Right atrium auricular region (tissue), 2 donors: ENCODE results near the gene TRMU. TPM values are rescaled to one million over a fixed set of nuclear protein-coding genes. Genes with fewer than 3 reads are reported as not detected.
A peak's percentile ranks its signal among the peaks of the same experiment; 100 is the strongest.

Experiments used
- DNase-seq: peaks from one replicate; pipeline ENCODE4 v3.0.0-alpha.2; 2019; ENCODE audit warnings: low spot score
- H3K27ac ChIP-seq, 2 donors: fragments of 200-600 bp; sonication (generic); 1 replicate in 1 of 2; 2 replicates in 1 of 2; pipeline ENCODE4 v1.5.1; 2016 to 2019
- H3K27me3 ChIP-seq, 2 donors: fragments of 200-600 bp; sonication (generic); one replicate each; pipeline versions ENCODE4 v1.5.1 to v1.6.0; 2017 to 2019
- H3K36me3 ChIP-seq: fragments of 200-600 bp; sonication (generic); one replicate; pipeline ENCODE4 v1.5.1; 2016
- H3K4me1 ChIP-seq, 2 donors: fragments of 200-600 bp; sonication (generic); one replicate each; pipeline versions ENCODE4 v1.5.1 to v1.6.0; 2017 to 2019
- H3K4me3 ChIP-seq, 2 donors: fragments of 200-600 bp; sonication (generic); 1 replicate in 1 of 2; 2 replicates in 1 of 2; pipeline ENCODE4 v1.5.1; 2017 to 2019; ENCODE audit warnings: mild to moderate bottlenecking in 1 of 2, moderate library complexity in 1 of 2
- H3K9me3 ChIP-seq, 2 donors: fragments of 200-600 bp; sonication (generic); one replicate each; pipeline ENCODE4 v1.5.1; 2019
- CTCF ChIP-seq, 2 donors: fragments of 200-600 bp; sonication (generic); IDR thresholded peaks; one replicate each; pipeline ENCODE4 v1.5.1; 2019; ENCODE audit warnings: antibody characterized with exemption in 2 of 2
- total RNA-seq, 2 donors: library from RNA; depleted of rRNA; stranded (reverse); fragments of >200 nt; gene quantifications; one replicate each; pipeline ENCODE4 v1.1.0, GENCODE V29; 2016

Gene TRMU
- total RNA-seq, 2 donors from 2014 or later = 22.2 to 22.4 TPM

- peaks cover 0 to 18% of the 10 kb centered on the region in 2 donors for H3K4me1 ChIP-seq
- peak overlapping the region; percentile 37 to 69 for H3K4me3 ChIP-seq
- DNase-seq = no peak
- H3K27ac ChIP-seq = peak overlapping the region in 1 of 2 donors; percentile 93
- H3K36me3 ChIP-seq = peaks cover 15% of the 10 kb centered on the region
- TF ChIP-seq CTCF (IDR thresholded peaks at IDR 0.05) = no peak
- H3K27me3 ChIP-seq = no peaks in the 10 kb centered on the region
- no peaks in the 10 kb centered on the region for H3K9me3 ChIP-seq
These were observed 38.2 kb upstream of the TRMU start for GRCh38 chr22:46297151-46297812.

DNA sequence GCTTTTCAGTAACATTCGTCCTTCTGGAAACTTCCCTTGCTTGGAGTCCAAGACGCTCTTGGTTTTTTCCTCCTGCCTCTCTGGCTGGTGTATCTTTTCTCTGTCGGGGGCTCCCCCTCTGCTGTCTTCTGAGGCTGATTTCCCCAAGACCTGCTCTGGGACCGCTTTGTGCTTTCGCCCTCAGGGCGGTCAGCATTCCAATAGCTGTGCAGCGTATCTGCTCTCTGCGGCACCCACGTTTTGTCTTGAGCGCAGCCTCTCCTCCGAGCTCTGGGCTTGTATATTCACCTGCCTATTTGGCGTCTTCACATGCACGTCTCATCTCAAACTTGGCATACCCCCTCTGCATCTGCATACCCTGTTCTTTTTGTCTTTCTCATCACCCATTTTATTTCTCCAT lies 36.4 kb upstream of the TRMU start:
- no peaks in the 10 kb centered on the region for H3K9me3 ChIP-seq
- no peak for TF ChIP-seq CTCF (IDR thresholded peaks at IDR 0.05)
- peak overlapping the region in 1 of 2 donors; percentile 3 for H3K4me3 ChIP-seq
- no peaks in the 10 kb centered on the region for H3K36me3 ChIP-seq
- H3K27ac ChIP-seq = no peak overlapping the region
- H3K4me1 ChIP-seq = peaks cover 0 to 18% of the 10 kb centered on the region in 2 donors
- no peaks in the 10 kb centered on the region for H3K27me3 ChIP-seq
- DNase-seq = no peak

DNA sequence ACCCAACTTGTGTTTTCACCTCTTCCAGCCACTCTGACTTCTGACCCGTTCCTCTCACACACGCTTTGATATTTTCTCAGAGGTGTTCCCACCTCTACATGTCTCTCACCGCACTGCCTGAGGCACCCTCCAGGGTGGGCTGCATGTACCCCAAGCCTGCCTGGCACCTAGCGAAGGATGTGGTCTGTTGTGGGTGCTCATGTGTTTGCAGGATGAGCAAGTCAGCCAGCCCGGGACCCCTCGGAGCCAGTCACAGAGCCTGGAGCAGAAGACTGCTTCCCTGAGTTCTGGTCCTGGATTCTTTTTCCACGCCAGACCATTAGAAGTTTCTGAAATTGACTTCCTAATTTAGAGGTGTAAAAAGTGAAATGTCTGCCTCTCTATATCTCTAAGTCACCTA lies 35.0 kb upstream of the TRMU start:
- DNase-seq = no peak
- H3K9me3 ChIP-seq = no peaks in the 10 kb centered on the region
- H3K27me3 ChIP-seq = no peaks in the 10 kb centered on the region
- no peak for TF ChIP-seq CTCF (IDR thresholded peaks at IDR 0.05)
- H3K4me1 ChIP-seq = peaks cover 0 to 17% of the 10 kb centered on the region in 2 donors
- H3K36me3 ChIP-seq = no peaks in the 10 kb centered on the region
- no peak overlapping the region for H3K4me3 ChIP-seq
- no peak overlapping the region for H3K27ac ChIP-seq

- Histone ChIP-seq H3K27ac (no peak overlapping the region), H3K27me3 (no peaks in the 10 kb centered on the region), H3K36me3 (no peaks in the 10 kb centered on the region), H3K4me3 (no peak overlapping the region), H3K4me1 (no peaks in the 10 kb centered on the region), H3K9me3 (no peaks in the 10 kb centered on the region)
- TF ChIP-seq CTCF (IDR thresholded peaks at IDR 0.05) = no peak
- no peak for DNase-seq
These were observed 32.1 kb upstream of the TRMU start for GRCh38 chr22:46303347-46303965.

DNA sequence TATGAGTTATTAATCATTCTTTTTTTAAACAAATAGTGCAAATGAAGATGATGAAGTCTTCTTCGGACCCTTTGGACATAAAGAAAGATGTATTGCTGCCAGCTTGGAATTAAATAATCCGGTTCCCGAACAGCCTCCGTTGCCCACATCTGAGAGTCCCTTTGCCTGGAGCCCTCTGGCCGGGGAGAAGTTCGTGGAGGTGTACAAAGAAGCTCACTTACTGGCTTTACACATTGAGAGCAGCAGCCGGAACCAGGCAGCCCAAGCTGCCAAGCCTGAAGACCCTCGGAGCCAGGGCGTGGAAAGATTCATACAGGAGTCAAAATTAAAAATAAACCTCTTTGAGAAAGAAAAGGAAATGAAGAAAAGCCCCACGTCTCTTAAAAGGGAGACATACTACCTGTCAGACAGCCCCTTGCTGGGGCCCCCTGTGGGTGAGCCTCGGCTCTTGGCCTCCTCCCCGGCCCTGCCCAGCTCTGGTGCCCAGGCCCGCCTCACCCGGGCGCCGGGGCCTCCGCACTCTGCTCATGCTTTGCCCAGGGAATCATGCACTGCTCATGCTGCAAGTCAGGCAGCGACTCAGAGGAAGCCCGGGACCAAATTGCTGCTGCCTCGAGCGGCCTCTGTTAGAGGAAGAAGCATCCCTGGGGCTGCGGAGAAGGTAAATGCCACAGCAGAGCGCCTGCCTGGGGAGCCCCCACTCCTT lies 27.1 kb upstream of the TRMU start:
- no peaks in the 10 kb centered on the region for H3K9me3 ChIP-seq
- DNase-seq = no peak
- H3K4me3 ChIP-seq = no peak overlapping the region
- peaks cover 0 to 14% of the 10 kb centered on the region in 2 donors for H3K4me1 ChIP-seq
- no peaks in the 10 kb centered on the region for H3K36me3 ChIP-seq
- no peaks in the 10 kb centered on the region for H3K27me3 ChIP-seq
- no peak for TF ChIP-seq CTCF (IDR thresholded peaks at IDR 0.05)
- no peak overlapping the region for H3K27ac ChIP-seq
